Endothelial cell of umbilical vein (primary cell): ENCODE results near the gene CEP295NL. TPM values are rescaled to one million over a fixed set of nuclear protein-coding genes. Genes with fewer than 3 reads are reported as not detected.
A peak's percentile ranks its signal among the peaks of the same experiment; 100 is the strongest.

Experiments
- BruUV-seq: library from RNA; stranded (reverse); fragments of 400-500 nt; replicated peaks from 2 replicates; lab custom pipeline; 2021; lab: Mats Ljungman, UMichigan
- CTCF ChIA-PET: fragments of 300-600, 350-600 bp; sonication (Branson Sonifier 250); formaldehyde crosslinking; loops from one replicate; lab custom pipeline; 2021; ENCODE audit warnings: antibody characterized with exemption, inconsistent platforms; lab: Charles Lee
- POLR2A ChIA-PET: fragments of 300-600, 350-600 bp; sonication (Branson Sonifier 250); formaldehyde crosslinking; loops from one replicate; lab custom pipeline; 2021; ENCODE audit warnings: antibody characterized with exemption, inconsistent platforms; lab: Charles Lee
- DNase-seq: peaks from one replicate; pipeline ENCODE4 v3.0.0-alpha.2; 2011; ENCODE audit warnings: low read depth, low spot score
- FAIRE-seq: peaks from 2 replicates; lab custom pipeline; 2011; peaks lifted over from hg19 to GRCh38; lab: Jason Lieb, UNC
- H2AFZ ChIP-seq: 2 replicates; pipeline ENCODE4 v1.6.0; 2012; ENCODE audit warnings: low read depth, low read length, control low read depth, inconsistent platforms
- H3K27ac ChIP-seq: 2 replicates; pipeline ENCODE4 v1.5.1; 2011; ENCODE audit warnings: low read depth, mild to moderate bottlenecking, control low read depth, low read length, moderate library complexity; ENCODE audit not compliant: insufficient read depth
- H3K27me3 ChIP-seq, 2 experiments: 2 replicates each; pipeline versions ENCODE4 v1.6.0 to v1.6.1; 2011; ENCODE audit warnings: low read length in 2 of 2, mixed read lengths in 1 of 2; ENCODE audit not compliant: control insufficient read depth in 2 of 2, insufficient read depth in 2 of 2
- H3K36me3 ChIP-seq, 2 experiments: 2 replicates in 1 of 2; 3 replicates in 1 of 2; pipeline ENCODE4 v1.5.1; 2011; ENCODE audit warnings: low read length in 2 of 2, mild to moderate bottlenecking in 1 of 2, moderate library complexity in 1 of 2; ENCODE audit not compliant: control insufficient read depth in 2 of 2, insufficient read depth in 2 of 2; ENCODE audit errors: extremely low read depth in 1 of 2
- H3K4me1 ChIP-seq: 3 replicates; pipeline ENCODE4 v1.5.1; 2011; ENCODE audit warnings: mild to moderate bottlenecking, low read length; ENCODE audit not compliant: control insufficient read depth, insufficient read depth; ENCODE audit errors: extremely low read depth
- H3K4me2 ChIP-seq: 2 replicates; pipeline ENCODE4 v1.6.1; 2011; ENCODE audit warnings: low read length, control low read depth, mixed read lengths; ENCODE audit not compliant: insufficient read depth
- H3K4me3 ChIP-seq, 3 experiments: fragments of 200-600 bp in 1 of 3; sonication (generic), shearing (Covaris generic) in 1 of 3; replicated peaks in 1 of 3; 2 replicates each; pipeline ENCODE4 v1.5.1; 2011 to 2016; ENCODE audit warnings: control low read depth in 3 of 3, low read length in 3 of 3, mild to moderate bottlenecking in 2 of 3, inconsistent platforms in 1 of 3, low read depth in 1 of 3, moderate library complexity in 1 of 3; ENCODE audit not compliant: insufficient read depth in 1 of 3
- H3K79me2 ChIP-seq: 2 replicates; pipeline ENCODE4 v1.6.0; 2012; ENCODE audit warnings: low read length, inconsistent platforms; ENCODE audit not compliant: control insufficient read depth, insufficient read depth
- H3K9ac ChIP-seq: replicated peaks from 2 replicates; pipeline ENCODE3; 2011; ENCODE audit warnings: low read length, control low read depth; ENCODE audit not compliant: insufficient read depth; ENCODE audit errors: extremely low read depth
- H3K9me1 ChIP-seq: replicated peaks from 3 replicates; pipeline ENCODE4 v1.6.0; 2011; ENCODE audit warnings: mild to moderate bottlenecking, low read length; ENCODE audit not compliant: control insufficient read depth, insufficient read depth; ENCODE audit errors: extremely low read depth
- H3K9me3 ChIP-seq: replicated peaks from 2 replicates; pipeline ENCODE4 v1.5.1; 2012; ENCODE audit warnings: low read length, inconsistent platforms; ENCODE audit not compliant: control insufficient read depth, insufficient read depth
- H4K20me1 ChIP-seq: replicated peaks from 2 replicates; pipeline ENCODE3; 2011; ENCODE audit warnings: mild to moderate bottlenecking, low read length; ENCODE audit not compliant: control insufficient read depth, insufficient read depth; ENCODE audit errors: extremely low read depth
- CTCF ChIP-seq, 2 donors: IDR thresholded peaks; 1 replicate in 1 of 2; 2 replicates in 1 of 2; pipeline ENCODE4 v1.5.1; 2011; ENCODE audit warnings: low read length in 2 of 2, mild to moderate bottlenecking in 2 of 2, moderate library complexity in 2 of 2, control low read depth in 1 of 2, inconsistent platforms in 1 of 2, low read depth in 1 of 2; ENCODE audit not compliant: insufficient read depth in 1 of 2; ENCODE audit errors: extremely low read depth in 1 of 2
- EZH2 ChIP-seq: IDR thresholded peaks from 2 replicates; pipeline ENCODE4 v1.6.1; 2012; ENCODE audit warnings: borderline replicate concordance, low read depth, mild to moderate bottlenecking, moderate library complexity, low read length, inconsistent platforms; ENCODE audit not compliant: severe bottlenecking
- FOS ChIP-seq: IDR thresholded peaks from 2 replicates; pipeline ENCODE4 v1.6.1; 2011; ENCODE audit warnings: mild to moderate bottlenecking, low read length, moderate library complexity, borderline replicate concordance; ENCODE audit not compliant: insufficient read depth
- JUN ChIP-seq: IDR thresholded peaks from 2 replicates; pipeline ENCODE4 v1.6.1; 2011; ENCODE audit warnings: borderline replicate concordance, low read depth; ENCODE audit not compliant: insufficient read length, insufficient read depth
- POLR2A ChIP-seq: IDR thresholded peaks from 2 replicates; pipeline ENCODE4 v1.6.1; 2012; ENCODE audit warnings: low read depth, mild to moderate bottlenecking, control low read depth, low read length
- POLR2AphosphoS5 ChIP-seq: IDR thresholded peaks from 2 replicates; pipeline ENCODE4 v1.6.1; 2012; ENCODE audit warnings: low read depth, mild to moderate bottlenecking, control low read depth, low read length, moderate library complexity; ENCODE audit not compliant: insufficient read depth
- dilution Hi-C: fragments of 300-500 bp; cut with MboI; formaldehyde crosslinking; loops from one replicate; pipeline ENCODE4 v1.15.0; 2019; ENCODE audit warnings: low sequenced_read_pairs; ENCODE audit not compliant: extremely low pct_ligation_motif_present
- intact Hi-C: fragments of 100-400 bp; cut with micrococcal nuclease; formaldehyde crosslinking; loops from one replicate; pipeline ENCODE4 v1.10.0; 2022
- polyA plus RNA-seq, 4 experiments: library from polyadenylated mRNA; depleted of rRNA in 3 of 4; stranded (reverse) in 3 of 4; unstranded in 1 of 4; fragments of >200 nt; gene quantifications; 2 replicates each; pipeline versions ENCODE4 v1.2.1 to v1.2.3, GENCODE V29; 2011 to 2012; ENCODE audit warnings: missing spikeins in 1 of 4
- total RNA-seq: library from RNA; stranded (reverse); gene quantifications from 2 replicates; pipeline ENCODE4 v1.2.3, GENCODE V29; 2021
- TF ChIP-seq, protein P1 (sequence below): IDR thresholded peaks from 2 replicates; pipeline ENCODE4 v1.6.1; 2011; ENCODE audit not compliant: insufficient read depth, insufficient read length

CEP295NL gene
- total and polyA plus RNA-seq, 2 donors (not counting 3 experiments of a cell fraction or from before 2014, with no cell fraction given): 0.10 to 8.3 TPM

DNA sequence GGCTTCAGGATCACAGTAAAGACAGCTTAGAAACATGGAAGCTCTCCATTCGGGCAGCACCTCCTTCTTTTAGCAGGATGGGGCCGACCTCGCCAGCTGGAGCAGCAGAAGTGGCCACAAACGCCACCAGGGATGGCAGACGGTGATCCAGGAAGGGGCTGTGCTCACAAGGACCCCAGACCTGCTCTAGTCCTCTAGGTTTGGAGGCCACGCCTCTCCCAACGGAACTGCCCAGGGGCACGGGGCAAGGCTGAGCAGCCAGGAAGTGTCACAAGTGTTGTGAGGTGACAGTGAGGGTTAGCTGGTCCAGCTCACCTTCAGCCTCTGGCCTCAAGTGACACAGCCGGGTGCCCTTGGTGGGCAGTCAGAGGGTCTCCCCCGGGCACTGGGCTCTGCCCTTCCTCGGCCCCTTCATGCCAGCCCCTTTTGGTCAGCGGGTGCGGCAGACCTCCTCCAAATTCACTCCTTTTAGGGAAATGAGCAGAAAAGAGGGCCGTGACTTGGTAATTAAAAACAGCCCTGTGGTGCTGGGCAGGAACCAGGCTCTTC is 20.4 kb downstream of the CEP295NL start:
- POLR2A ChIA-PET: no interaction called here

More for the DNA sequence above, 20.4 kb downstream of the CEP295NL start:
- intact Hi-C loops: loop anchor here (1.0 to 2.0 kb wide), 6 partner anchors 9 to 89 kb away; partner anchors contain the start of genes TIMP2 and USP36
- no peak for DNase-seq
- CTCF ChIA-PET: interaction anchor here (1.2 to 4.0 kb wide), 4 partner anchors 9 to 20 kb away, joined by 5 to 41 read pairs (median 10); no protein-coding TSS in a partner anchor
- H3K4me3 ChIP-seq: no peak overlapping the region
- H3K4me1 ChIP-seq: peaks cover 42% of the 10 kb centered on the region
- TSS peak; percentile 23 for BruUV-seq
- H3K9ac ChIP-seq: peak overlapping the region; percentile 49
- H3K36me3 ChIP-seq: peaks cover 0 to 2% of the 10 kb centered on the region in 2 experiments
- H3K27ac ChIP-seq: peak overlapping the region; percentile 85
- no peaks in the 10 kb centered on the region for H4K20me1 ChIP-seq
- TF ChIP-seq FOS (no peak), EZH2 (no peak), CTCF (IDR thresholded peaks at IDR 0.05; ENCODE audit: extremely low read depth in 1 of 2, insufficient read depth in 1 of 2, low read depth in 1 of 2, low read length in 2 of 2) (no peak), POLR2A (no peak), POLR2AphosphoS5 (no peak), JUN (no peak)
- TF ChIP-seq, protein P1, sequence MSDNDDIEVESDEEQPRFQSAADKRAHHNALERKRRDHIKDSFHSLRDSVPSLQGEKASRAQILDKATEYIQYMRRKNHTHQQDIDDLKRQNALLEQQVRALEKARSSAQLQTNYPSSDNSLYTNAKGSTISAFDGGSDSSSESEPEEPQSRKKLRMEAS: no peak
- H3K9me3 ChIP-seq: no peaks in the 10 kb centered on the region
- H3K27me3 ChIP-seq: no peaks in the 10 kb centered on the region
- dilution Hi-C loops: no loop called here
- no peaks in the 10 kb centered on the region for H3K9me1 ChIP-seq
- no peak overlapping the region for H2AFZ ChIP-seq
- H3K4me2 ChIP-seq: no peak overlapping the region
- no peak for FAIRE-seq
- peaks cover 32% of the 10 kb centered on the region for H3K79me2 ChIP-seq
